Transverse colon (tissue), 4 donors: ENCODE results near the gene PTPRG. TPM values are rescaled to one million over a fixed set of nuclear protein-coding genes. Genes with fewer than 3 reads are reported as not detected.

ENCODE experiments used
- DNase-seq: peaks from one replicate; pipeline ENCODE4 v3.0.0-alpha.2; 2019
- H3K27ac ChIP-seq, 4 donors: fragments of 200-600 bp; sonication (generic); 2 replicates each; pipeline ENCODE4 v1.5.1; 2016 to 2018; ENCODE audit warnings: inconsistent platforms in 4 of 4
- H3K27me3 ChIP-seq: fragments of 200-600 bp; sonication (generic); 2 replicates; pipeline ENCODE4 v1.5.1; 2017; ENCODE audit warnings: inconsistent platforms
- H3K36me3 ChIP-seq, 4 donors: fragments of 200-600 bp; sonication (generic); 2 replicates each; pipeline ENCODE4 v1.5.1; 2017 to 2019; ENCODE audit warnings: inconsistent platforms in 4 of 4
- H3K4me1 ChIP-seq, 4 donors: fragments of 200-600 bp; sonication (generic); 2 replicates each; pipeline ENCODE4 v1.5.1; 2017 to 2020; ENCODE audit warnings: inconsistent platforms in 4 of 4
- H3K4me3 ChIP-seq, 4 donors: fragments of 200-600 bp; sonication (generic); 1 replicate in 1 of 4; 2 replicates in 3 of 4; pipeline versions ENCODE4 v1.5.1 to v1.6.1; 2017 to 2019; ENCODE audit warnings: inconsistent platforms in 4 of 4
- H3K9me3 ChIP-seq, 2 donors: fragments of 200-600 bp; sonication (generic); 2 replicates each; pipeline ENCODE4 v1.5.1; 2017 to 2019; ENCODE audit warnings: inconsistent platforms in 2 of 2
- CTCF ChIP-seq, 5 experiments: fragments of 200-600 bp in 3 of 5; fragments of 450-650 bp in 2 of 5; sonication (generic) in 3 of 5; IDR thresholded peaks; 1 replicate in 2 of 5; 2 replicates in 3 of 5; pipeline ENCODE4 v1.5.1; 2016 to 2017; ENCODE audit warnings: antibody characterized with exemption in 5 of 5, inconsistent platforms in 3 of 5, mild to moderate bottlenecking in 2 of 5, moderate library complexity in 1 of 5
- EP300 ChIP-seq: sonication (generic); formaldehyde crosslinking; IDR thresholded peaks from one replicate; pipeline ENCODE4 v1.6.1; 2017; ENCODE audit warnings: antibody characterized with exemption, low read depth
- POLR2A ChIP-seq: fragments of 450-650 bp; IDR thresholded peaks from one replicate; pipeline ENCODE4 v1.6.1; 2016; ENCODE audit warnings: antibody characterized with exemption, mild to moderate bottlenecking, moderate library complexity
- POLR2AphosphoS5 ChIP-seq, 3 donors: sonication (generic); formaldehyde crosslinking; IDR thresholded peaks; one replicate each; pipeline ENCODE4 v1.6.1; 2016; ENCODE audit warnings: antibody characterized with exemption in 3 of 3
- WGBS, 2 donors: methylation state at CpG; one replicate each; pipeline ENCODE4 v1.1.5; 2018; ENCODE audit warnings: low coverage in 1 of 2; 5-methylcytosine and 5-hydroxymethylcytosine counted together
- in situ Hi-C, 4 donors: fragments of 200-750 bp; cut with MboI; loops; one replicate each; pipeline versions ENCODE4 v1.15.0 to v1.15.1; 2017; ENCODE audit warnings: low sequenced_read_pairs in 3 of 4, low pct_ligation_motif_present in 1 of 4, low pct_unique_long_range_greater_than_20kb in 1 of 4
- intact Hi-C: fragments of 100-400 bp; cut with DNase I; formaldehyde crosslinking; loops from one replicate; pipeline ENCODE4 v1.15.1; 2023; ENCODE audit warnings: low total_unique reads
- total RNA-seq, 4 donors: library from RNA; depleted of rRNA; stranded (reverse); fragments of >200 nt; gene quantifications; one replicate each; pipeline ENCODE4 v1.1.0, GENCODE V29; 2016

The PTPRG gene
- total RNA-seq, 4 donors from 2014 or later: 29.2 to 83.4 (median 41.6) TPM

- TF ChIP-seq POLR2A (no peak), POLR2AphosphoS5 (IDR thresholded peaks at IDR 0.05) (no peak), CTCF (IDR thresholded peaks at IDR 0.05) (no peak), EP300 (no peak)
- no peak overlapping the region for H3K4me3 ChIP-seq
- H3K27ac ChIP-seq: no peak overlapping the region
- intact Hi-C loops (loop anchor here (5.0 kb wide), 1 partner anchor 192 kb away; no protein-coding TSS in a partner anchor), in situ Hi-C loops (no loop called here)
- no peaks in the 10 kb centered on the region for H3K36me3 ChIP-seq
- H3K4me1 ChIP-seq: peaks cover 0 to 4% (median 0%) of the 10 kb centered on the region in 4 donors
- DNase-seq: no peak
- H3K9me3 ChIP-seq: no peaks in the 10 kb centered on the region
- 81 to 85% methylated on average over 3 of the region's 3 CpGs for WGBS, 2 donors
- no peaks in the 10 kb centered on the region for H3K27me3 ChIP-seq
Observed at GRCh38 chr3:61915296-61915695, 353.9 kb downstream of the PTPRG start.

GRCh38 chr3:61919371-61919770, 358.0 kb downstream of the PTPRG start:
- in situ Hi-C loops: no loop called here
- 79 to 90% methylated on average over 2 to 4 of the region's 4 CpGs for WGBS, 2 donors

GRCh38 chr3:61922118-61922517, 360.7 kb downstream of the PTPRG start:
- 76 to 86% methylated on average over 4 to 5 of the region's 5 CpGs for WGBS, 2 donors
- Histone ChIP-seq H3K4me3 (no peak overlapping the region), H3K36me3 (no peaks in the 10 kb centered on the region), H3K27ac (no peak overlapping the region), H3K27me3 (no peaks in the 10 kb centered on the region), H3K9me3 (no peaks in the 10 kb centered on the region), H3K4me1 (peaks cover 0 to 22% (median 5%) of the 10 kb centered on the region in 4 donors)
- in situ Hi-C loops (no loop called here), intact Hi-C loops (loop anchor here (10.0 kb wide), 1 partner anchor 357 kb away; the partner anchor contains the start of gene PTPRG)
- TF ChIP-seq POLR2A (no peak), POLR2AphosphoS5 (IDR thresholded peaks at IDR 0.05) (no peak), EP300 (no peak), CTCF (IDR thresholded peaks at IDR 0.05) (no peak)
- no peak for DNase-seq

More at GRCh38 chr3:61919371-61919770, 358.0 kb downstream of the PTPRG start:
- Histone ChIP-seq H3K27ac (no peak overlapping the region), H3K36me3 (no peaks in the 10 kb centered on the region), H3K27me3 (no peaks in the 10 kb centered on the region), H3K9me3 (no peaks in the 10 kb centered on the region), H3K4me1 (peaks cover 0 to 4% (median under 1%) of the 10 kb centered on the region in 4 donors), H3K4me3 (no peak overlapping the region)
- intact Hi-C loops: loop anchor here (5.0 kb wide), 1 partner anchor 188 kb away; no protein-coding TSS in a partner anchor
- no peak for DNase-seq
- TF ChIP-seq CTCF (IDR thresholded peaks at IDR 0.05) (no peak), EP300 (no peak), POLR2AphosphoS5 (IDR thresholded peaks at IDR 0.05) (no peak), POLR2A (no peak)

- H3K27me3 ChIP-seq: no peaks in the 10 kb centered on the region
- no peak for DNase-seq
- H3K4me3 ChIP-seq: no peak overlapping the region
- no peak for TF ChIP-seq CTCF (IDR thresholded peaks at IDR 0.05)
- H3K36me3 ChIP-seq: no peaks in the 10 kb centered on the region
- in situ Hi-C loops: no loop called here
- WGBS, 2 donors: 51 to 68% methylated on average over 2 to 4 of the region's 4 CpGs
- no peaks in the 10 kb centered on the region for H3K9me3 ChIP-seq
- no peak overlapping the region for H3K27ac ChIP-seq
- intact Hi-C loops: loop anchor here (10.0 kb wide), 1 partner anchor 359 kb away; the partner anchor contains the start of gene PTPRG
- peaks cover 0 to 34% (median 6%) of the 10 kb centered on the region in 4 donors for H3K4me1 ChIP-seq
Observed at GRCh38 chr3:61924090-61924735, 362.8 kb downstream of the PTPRG start.
